GM19455 (cell line): ENCODE measurements around the gene MRPS12.

Experiments used
- ATAC-seq: cut with Tn5 transposase; IDR thresholded peaks from one replicate; pipeline ENCODE4 v1.9.1; 2021; ENCODE audit not compliant: unreplicated experiment

Gene MRPS12

GRCh38 chr19:38971672-38972071 lies 40.9 kb downstream of the MRPS12 start:
- ATAC-seq, result no peak

- no peak for ATAC-seq
Observed at GRCh38 chr19:38974624-38975213, 44.0 kb downstream of the MRPS12 start.

GRCh38 chr19:38975214-38975860 lies 44.6 kb downstream of the MRPS12 start, which contains the start of gene FBXO17:
FBXO17 (minus strand) TSS chr19:38975742; CDS start chr19:38950319, 25,423 bp downstream.
- no peak for ATAC-seq

- no peak for ATAC-seq
Observed at GRCh38 chr19:38975861-38976271, 45.1 kb downstream of the MRPS12 start.

GRCh38 chr19:38977445-38978325 lies 46.9 kb downstream of the MRPS12 start:
- ATAC-seq, result no peak

- no peak for ATAC-seq
Observed at GRCh38 chr19:38978326-38978689, 47.6 kb downstream of the MRPS12 start.

GRCh38 chr19:38979812-38980211 lies 49.1 kb downstream of the MRPS12 start:
- no peak for ATAC-seq

- no peak for ATAC-seq
Observed at GRCh38 chr19:38980583-38981374, 50.0 kb downstream of the MRPS12 start.
